Right ventricle myocardium inferior (tissue), 1 donor: ENCODE measurements around the gene ABCB11. TPM values are rescaled to one million over a fixed set of nuclear protein-coding genes. Genes with fewer than 3 reads are reported as not detected.

Experiments used
- ATAC-seq: fragments of 200-7000 bp; cut with Tn5 transposase; one replicate; pipeline ENCODE4 v1.9.1; 2020; ENCODE audit warnings: mild to moderate bottlenecking, moderate library complexity
- DNase-seq: peaks from one replicate; pipeline ENCODE4 v3.0.0; 2021; ENCODE audit errors: missing footprints
- intact Hi-C: fragments of 100-400 bp; cut with DNase I; formaldehyde crosslinking; loops from one replicate; pipeline ENCODE4 v1.11.0; 2022
- total RNA-seq: library from RNA; stranded (reverse); fragmentation: NEBNext Ultra II Directional; extraction: Animal tissue kit (Norgen Biotek cat#: 25700); gene quantifications from one replicate; pipeline ENCODE4 v1.2.1, GENCODE V29; 2021
- donor health status: DM: no; HTN: yes; CAD: no; lungs with severe emphysema.

ABCB11 gene
- total RNA-seq, 1 donor from 2014 or later, result 0.32 TPM

- ATAC-seq (peak; percentile 44), DNase-seq (no peak)
- intact Hi-C loops, result no loop called here
These were observed 16.4 kb upstream of the ABCB11 start for GRCh38 chr2:169047256-169048250.

DNA sequence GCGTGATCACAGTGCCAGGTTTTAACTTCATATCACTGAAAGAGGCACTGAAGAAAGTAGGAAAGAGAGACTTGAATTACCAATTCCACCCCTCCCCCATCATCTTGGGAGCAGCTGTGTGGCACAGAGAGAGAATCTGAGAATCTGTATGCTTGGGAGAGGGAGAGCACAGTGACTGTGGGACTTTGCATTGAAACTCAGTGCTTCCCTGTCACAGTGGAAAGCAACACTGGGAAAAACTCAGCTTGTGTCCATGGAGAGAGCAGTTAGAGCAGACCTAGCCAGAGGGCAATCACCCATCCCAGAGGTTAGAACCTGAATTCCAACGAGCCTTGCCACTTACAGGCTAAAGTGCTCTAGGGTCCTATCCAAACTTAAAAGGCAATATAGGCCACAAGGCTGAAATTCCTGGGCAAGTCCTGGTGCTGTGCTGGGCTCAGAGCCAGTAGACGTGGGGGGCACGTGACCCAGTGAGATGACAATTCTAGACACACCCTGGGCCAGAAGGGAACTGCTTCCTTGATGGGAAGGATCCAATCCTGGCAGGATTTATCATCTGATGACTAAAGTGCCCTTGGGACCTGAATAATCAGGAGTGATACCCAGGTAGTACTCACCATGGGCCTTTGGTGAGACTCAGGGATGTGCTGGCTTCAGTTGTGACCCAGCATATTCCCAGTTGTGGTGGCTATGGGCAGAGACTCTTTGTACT, 15.5 kb upstream of the ABCB11 start:
- no peak for ATAC-seq
- DNase-seq, result no peak

GRCh38 chr2:169042856-169043255, 11.7 kb upstream of the ABCB11 start:
- ATAC-seq (no peak), DNase-seq (no peak)
- intact Hi-C loops, result no loop called here

More for the DNA sequence above, 15.5 kb upstream of the ABCB11 start:
- intact Hi-C loops, result no loop called here

GRCh38 chr2:169041594-169041993, 10.5 kb upstream of the ABCB11 start:
- ATAC-seq, result no peak
- intact Hi-C loops, result no loop called here
- no peak for DNase-seq

DNA sequence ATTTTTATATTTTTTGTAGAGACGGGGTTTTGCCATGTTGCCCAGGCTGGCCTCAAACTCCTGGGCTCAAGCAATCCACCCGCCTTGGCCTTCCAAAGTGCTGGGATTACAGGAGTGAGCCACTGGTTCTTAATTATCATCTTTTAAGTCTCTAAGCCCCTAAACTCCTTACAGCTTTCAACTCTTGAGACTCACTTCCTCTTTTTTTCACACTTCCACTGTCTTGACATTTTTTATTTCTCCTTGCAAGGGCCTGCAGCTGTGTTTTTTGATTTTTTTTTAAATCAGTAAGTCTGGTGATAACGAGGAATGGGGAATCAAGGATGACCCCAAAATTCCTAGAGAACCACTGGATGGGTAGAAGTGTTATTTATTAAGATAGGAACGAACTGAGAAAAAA, 8.6 kb upstream of the ABCB11 start:
- intact Hi-C loops, result no loop called here
- no peak for ATAC-seq
- DNase-seq, result no peak

- DNase-seq, result no peak
- ATAC-seq, result no peak
- intact Hi-C loops, result no loop called here
These were observed 7.2 kb upstream of the ABCB11 start for GRCh38 chr2:169038338-169038757.

- intact Hi-C loops, result no loop called here
- no peak for ATAC-seq
- DNase-seq, result no peak
These were observed 5.8 kb upstream of the ABCB11 start for GRCh38 chr2:169036736-169037440.

- ATAC-seq (no peak), DNase-seq (no peak)
- intact Hi-C loops, result no loop called here
These were observed 4.8 kb upstream of the ABCB11 start for GRCh38 chr2:169035887-169036286.

- DNase-seq (no peak), ATAC-seq (no peak)
- intact Hi-C loops, result no loop called here
These were observed 3.9 kb upstream of the ABCB11 start for GRCh38 chr2:169034984-169035544.

DNA sequence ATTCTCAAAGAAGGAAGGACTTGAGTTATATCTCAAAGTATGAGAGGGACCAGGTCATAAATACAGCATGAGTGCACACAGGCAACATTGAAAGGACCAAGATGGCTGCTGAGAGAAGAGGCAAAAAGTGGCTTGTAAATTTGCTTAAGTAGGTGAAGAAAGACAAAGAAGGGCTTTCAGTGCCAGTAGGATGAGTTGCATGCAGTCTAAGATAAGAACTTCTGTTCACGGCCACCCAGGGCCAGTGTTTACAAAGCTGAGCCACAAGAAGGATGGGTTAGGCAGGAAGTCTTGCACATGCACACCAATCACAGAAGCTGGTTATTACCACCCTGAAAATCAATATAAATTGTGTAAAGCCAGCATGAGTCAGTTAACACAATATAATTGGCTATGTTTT, 3.1 kb upstream of the ABCB11 start:
- DNase-seq, result no peak
- no peak for ATAC-seq
- intact Hi-C loops, result no loop called here

DNA sequence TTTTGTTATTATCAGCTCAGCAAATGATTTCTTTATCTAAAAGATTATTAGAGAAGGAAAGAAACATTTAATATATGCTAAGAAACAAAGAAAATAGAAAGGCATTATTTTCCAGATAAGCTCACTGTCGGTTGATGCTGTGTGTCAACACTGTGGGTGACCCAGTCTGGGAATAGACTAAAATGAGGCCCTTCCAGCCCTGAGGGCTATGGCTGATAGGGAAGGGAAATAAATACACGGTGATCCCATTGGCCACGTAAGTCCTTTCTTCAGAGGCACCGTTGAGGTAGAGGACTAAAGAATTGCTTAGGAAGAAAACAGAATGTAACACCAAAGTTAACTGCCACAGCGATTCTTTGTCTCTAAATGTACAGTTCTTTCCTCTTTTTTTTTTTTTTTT, 1.8 kb downstream of the ABCB11 start:
- no peak for ATAC-seq
- intact Hi-C loops, result no loop called here
- DNase-seq, result no peak

- DNase-seq (no peak), ATAC-seq (no peak)
- intact Hi-C loops, result no loop called here
These were observed 3.9 kb downstream of the ABCB11 start for GRCh38 chr2:169027234-169027633.

DNA sequence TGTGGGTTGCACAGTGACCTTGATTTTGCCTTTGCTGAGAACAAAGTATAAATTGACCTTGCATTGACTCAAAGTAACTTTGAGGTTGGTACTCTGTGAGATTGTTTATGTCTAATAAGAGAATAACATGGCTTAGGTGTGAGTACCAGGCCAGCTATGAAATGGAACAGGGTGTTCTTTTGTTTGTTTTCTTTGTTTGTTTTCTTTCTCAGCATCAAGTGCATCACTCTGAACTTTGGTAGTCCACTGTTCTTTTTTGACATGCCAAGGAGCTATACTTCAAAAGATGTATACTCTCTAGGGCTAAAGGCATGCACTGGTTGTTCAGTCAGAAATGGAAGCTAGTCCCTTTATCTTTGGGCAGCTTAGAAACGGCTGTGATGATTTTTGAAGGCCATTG, 5.1 kb downstream of the ABCB11 start:
- intact Hi-C loops, result no loop called here
- ATAC-seq, result no peak
- no peak for DNase-seq

DNA sequence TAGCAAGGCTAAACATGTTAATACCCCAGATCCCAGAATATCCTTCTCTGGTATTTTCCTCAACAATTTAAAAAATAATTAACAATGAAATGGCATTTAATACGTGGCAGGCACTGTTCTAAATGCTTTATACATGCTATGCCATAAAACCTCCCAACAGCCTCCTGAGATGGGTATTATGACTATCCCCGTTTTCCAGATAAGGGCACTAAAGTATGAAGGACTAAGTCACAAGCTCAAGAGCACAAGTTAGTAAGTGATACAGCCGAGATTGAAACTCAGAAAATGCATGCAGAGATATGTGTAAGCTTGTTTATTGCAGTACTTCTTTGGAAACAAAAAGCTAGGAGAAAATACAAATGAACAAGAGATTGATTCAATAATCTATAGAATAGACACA, 8.0 kb downstream of the ABCB11 start:
- DNase-seq, result no peak
- intact Hi-C loops, result no loop called here
- ATAC-seq, result no peak

DNA sequence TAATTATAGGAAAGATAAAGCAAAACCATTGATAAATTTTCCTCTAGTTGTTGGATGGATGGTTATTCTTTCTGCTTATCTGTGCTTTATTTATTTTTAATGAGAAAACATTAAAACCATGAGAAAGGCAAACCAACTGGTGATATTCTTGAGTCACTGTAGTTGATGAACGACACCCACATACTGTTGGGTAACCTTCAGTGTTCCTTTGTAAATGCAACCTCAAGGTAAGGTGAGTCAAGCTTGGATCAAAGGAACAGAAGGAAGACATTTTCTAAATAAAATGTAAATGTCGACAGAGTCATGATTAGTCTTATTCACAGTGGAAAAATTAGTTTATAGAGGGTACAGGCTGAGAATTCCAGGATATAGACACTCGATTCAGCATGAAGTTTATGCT, 12.7 kb downstream of the ABCB11 start:
- DNase-seq (no peak), ATAC-seq (no peak)
- intact Hi-C loops, result no loop called here

GRCh38 chr2:169015943-169016342, 15.2 kb downstream of the ABCB11 start:
- ATAC-seq (no peak), DNase-seq (no peak)
- intact Hi-C loops, result no loop called here

DNA sequence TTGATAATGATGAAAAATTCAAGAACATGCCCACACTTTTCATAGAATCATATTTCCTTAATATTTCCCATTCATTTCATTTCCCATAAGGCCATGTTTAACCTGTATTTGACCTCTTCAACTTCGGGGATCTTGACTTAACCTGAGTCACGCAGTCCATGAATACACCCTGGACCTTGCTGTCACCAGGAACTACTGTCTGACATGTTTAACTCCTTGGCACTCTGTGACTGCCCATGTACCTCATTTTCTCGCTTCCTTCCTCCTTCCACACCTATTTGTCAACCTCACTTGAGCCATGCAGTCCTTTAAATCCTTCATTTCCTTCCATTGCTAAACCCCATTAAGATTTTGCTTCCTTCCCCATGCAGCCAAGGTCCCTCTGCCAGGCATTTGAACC, 16.3 kb downstream of the ABCB11 start:
- intact Hi-C loops, result loop anchor here (5.0 kb wide), 1 partner anchor 63 kb away; no protein-coding TSS in a partner anchor
- DNase-seq (no peak), ATAC-seq (no peak)

GRCh38 chr2:169013628-169014026, 17.5 kb downstream of the ABCB11 start:
- intact Hi-C loops, result loop anchor here (5.0 kb wide), 1 partner anchor 64 kb away; no protein-coding TSS in a partner anchor
- ATAC-seq (no peak), DNase-seq (no peak)
